ENCODE results near the gene FAM120B. TPM values are rescaled to one million over a fixed set of nuclear protein-coding genes. Genes with fewer than 3 reads are reported as not detected.

FAM120B gene
- total RNA-seq, 1 experiment from 2014 or later, result 25.2 TPM

DNA sequence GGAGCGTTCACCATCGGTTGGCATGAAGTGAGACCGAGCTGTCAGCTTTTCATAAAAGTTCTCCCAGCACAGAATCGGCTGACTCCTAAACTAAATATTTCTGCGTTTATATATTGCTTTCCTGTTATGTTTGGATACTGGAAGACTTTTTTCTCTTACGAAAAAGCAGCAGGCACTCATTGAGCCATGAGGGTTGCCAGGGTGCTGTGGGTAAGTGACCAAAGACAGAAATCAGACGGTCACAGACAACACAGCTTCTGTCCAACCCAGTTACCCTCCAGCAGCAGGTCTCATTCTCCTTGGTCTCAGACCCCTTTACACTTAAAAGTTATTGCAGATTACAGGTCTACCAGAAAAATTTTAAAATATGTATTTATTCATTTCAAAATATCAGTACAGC lies 113.7 kb downstream of the FAM120B start:
- intact Hi-C loops (cut with micrococcal nuclease), result no loop called here
- no peak overlapping the region for H2AFZ ChIP-seq (ENCODE audit: low read depth, low read length, poor library complexity, severe bottlenecking)
- H3K9me3 ChIP-seq (ENCODE audit: control insufficient read depth in 1 of 2, insufficient read depth in 1 of 2, low read depth in 1 of 2, low read length in 2 of 2), result no peaks in the 10 kb centered on the region
- no peaks in the 10 kb centered on the region for H3K27me3 ChIP-seq (ENCODE audit: insufficient read depth, low read length)
- RAD21 ChIA-PET (ENCODE audit: low non-redundant PET in 1 of 2, low total read pairs in 2 of 2, uncharacterized antibody in 2 of 2, unreplicated experiment in 2 of 2), result no interaction called here
- CTCF ChIA-PET, result no interaction called here
- BruUV-seq (replicated peaks), result no TSS peak
- no peak overlapping the region for H3K27ac ChIP-seq (ENCODE audit: low read depth, low read length)
- no peak overlapping the region for H3K4me2 ChIP-seq (ENCODE audit: low read length)
- POLR2A ChIA-PET, result no interaction called here
- no peaks in the 10 kb centered on the region for H3K4me1 ChIP-seq (ENCODE audit: control insufficient read depth in 1 of 2, insufficient read depth in 2 of 2, low read length in 2 of 2)
- H3K4me3 ChIP-seq (replicated peaks in 1 of 2; ENCODE audit: low read depth in 1 of 2, low read length in 2 of 2), result no peak overlapping the region
- H3K9ac ChIP-seq (ENCODE audit: low read length), result no peak overlapping the region
- ATAC-seq, result no peak
- no peaks in the 10 kb centered on the region for H3K36me3 ChIP-seq (ENCODE audit: control insufficient read depth in 1 of 2, insufficient read depth in 2 of 2, low read length in 2 of 2)
- no peak for TF ChIP-seq ELF1 (IDR thresholded peaks at IDR 0.05; ENCODE audit: borderline replicate concordance, low read depth)
- TF ChIP-seq SIN3A (IDR thresholded peaks at IDR 0.05; ENCODE audit: low read depth), result no peak
- TF ChIP-seq CEBPB (IDR thresholded peaks at IDR 0.05; ENCODE audit: low read depth), result no peak
- TF ChIP-seq SRF (IDR thresholded peaks at IDR 0.05; ENCODE audit: low read depth), result no peak
- no peak for TF ChIP-seq TCF7L2 (IDR thresholded peaks at IDR 0.05; ENCODE audit: borderline replicate concordance, extremely low read depth, insufficient read depth, insufficient read length)
- TF ChIP-seq, protein P1, sequence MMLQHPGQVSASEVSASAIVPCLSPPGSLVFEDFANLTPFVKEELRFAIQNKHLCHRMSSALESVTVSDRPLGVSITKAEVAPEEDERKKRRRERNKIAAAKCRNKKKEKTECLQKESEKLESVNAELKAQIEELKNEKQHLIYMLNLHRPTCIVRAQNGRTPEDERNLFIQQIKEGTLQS (IDR thresholded peaks at IDR 0.05), result no peak
- no peak for TF ChIP-seq JUND (IDR thresholded peaks at IDR 0.05)
- no peak for TF ChIP-seq YY1 (IDR thresholded peaks at IDR 0.05; ENCODE audit: extremely low read depth, insufficient replicate concordance, low read depth, low read length)
- no peak for TF ChIP-seq CBX3 (IDR thresholded peaks at IDR 0.05; ENCODE audit: low read depth)
- no peak for TF ChIP-seq EGR1 (IDR thresholded peaks at IDR 0.05; ENCODE audit: low read depth)
- TF ChIP-seq, protein P2, sequence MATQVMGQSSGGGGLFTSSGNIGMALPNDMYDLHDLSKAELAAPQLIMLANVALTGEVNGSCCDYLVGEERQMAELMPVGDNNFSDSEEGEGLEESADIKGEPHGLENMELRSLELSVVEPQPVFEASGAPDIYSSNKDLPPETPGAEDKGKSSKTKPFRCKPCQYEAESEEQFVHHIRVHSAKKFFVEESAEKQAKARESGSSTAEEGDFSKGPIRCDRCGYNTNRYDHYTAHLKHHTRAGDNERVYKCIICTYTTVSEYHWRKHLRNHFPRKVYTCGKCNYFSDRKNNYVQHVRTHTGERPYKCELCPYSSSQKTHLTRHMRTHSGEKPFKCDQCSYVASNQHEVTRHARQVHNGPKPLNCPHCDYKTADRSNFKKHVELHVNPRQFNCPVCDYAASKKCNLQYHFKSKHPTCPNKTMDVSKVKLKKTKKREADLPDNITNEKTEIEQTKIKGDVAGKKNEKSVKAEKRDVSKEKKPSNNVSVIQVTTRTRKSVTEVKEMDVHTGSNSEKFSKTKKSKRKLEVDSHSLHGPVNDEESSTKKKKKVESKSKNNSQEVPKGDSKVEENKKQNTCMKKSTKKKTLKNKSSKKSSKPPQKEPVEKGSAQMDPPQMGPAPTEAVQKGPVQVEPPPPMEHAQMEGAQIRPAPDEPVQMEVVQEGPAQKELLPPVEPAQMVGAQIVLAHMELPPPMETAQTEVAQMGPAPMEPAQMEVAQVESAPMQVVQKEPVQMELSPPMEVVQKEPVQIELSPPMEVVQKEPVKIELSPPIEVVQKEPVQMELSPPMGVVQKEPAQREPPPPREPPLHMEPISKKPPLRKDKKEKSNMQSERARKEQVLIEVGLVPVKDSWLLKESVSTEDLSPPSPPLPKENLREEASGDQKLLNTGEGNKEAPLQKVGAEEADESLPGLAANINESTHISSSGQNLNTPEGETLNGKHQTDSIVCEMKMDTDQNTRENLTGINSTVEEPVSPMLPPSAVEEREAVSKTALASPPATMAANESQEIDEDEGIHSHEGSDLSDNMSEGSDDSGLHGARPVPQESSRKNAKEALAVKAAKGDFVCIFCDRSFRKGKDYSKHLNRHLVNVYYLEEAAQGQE (IDR thresholded peaks at IDR 0.05; ENCODE audit: low read depth), result no peak
- TF ChIP-seq, protein P3, sequence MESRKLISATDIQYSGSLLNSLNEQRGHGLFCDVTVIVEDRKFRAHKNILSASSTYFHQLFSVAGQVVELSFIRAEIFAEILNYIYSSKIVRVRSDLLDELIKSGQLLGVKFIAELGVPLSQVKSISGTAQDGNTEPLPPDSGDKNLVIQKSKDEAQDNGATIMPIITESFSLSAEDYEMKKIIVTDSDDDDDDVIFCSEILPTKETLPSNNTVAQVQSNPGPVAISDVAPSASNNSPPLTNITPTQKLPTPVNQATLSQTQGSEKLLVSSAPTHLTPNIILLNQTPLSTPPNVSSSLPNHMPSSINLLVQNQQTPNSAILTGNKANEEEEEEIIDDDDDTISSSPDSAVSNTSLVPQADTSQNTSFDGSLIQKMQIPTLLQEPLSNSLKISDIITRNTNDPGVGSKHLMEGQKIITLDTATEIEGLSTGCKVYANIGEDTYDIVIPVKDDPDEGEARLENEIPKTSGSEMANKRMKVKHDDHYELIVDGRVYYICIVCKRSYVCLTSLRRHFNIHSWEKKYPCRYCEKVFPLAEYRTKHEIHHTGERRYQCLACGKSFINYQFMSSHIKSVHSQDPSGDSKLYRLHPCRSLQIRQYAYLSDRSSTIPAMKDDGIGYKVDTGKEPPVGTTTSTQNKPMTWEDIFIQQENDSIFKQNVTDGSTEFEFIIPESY (IDR thresholded peaks at IDR 0.05; ENCODE audit: extremely low read depth, insufficient replicate concordance, low read length), result no peak
- TF ChIP-seq POLR2A (IDR thresholded peaks at IDR 0.05; ENCODE audit: borderline replicate concordance, extremely low read depth, insufficient read depth, insufficient read length), result no peak
- no peak for TF ChIP-seq ZFX (IDR thresholded peaks at IDR 0.05)
- TF ChIP-seq ZNF274 (IDR thresholded peaks at IDR 0.05; ENCODE audit: low read depth, low read length), result no peak
- no peak for DNase-seq (ENCODE audit: low read depth, low spot score)
- H4K20me1 ChIP-seq (ENCODE audit: insufficient read depth), result no peaks in the 10 kb centered on the region
- no peaks in the 10 kb centered on the region for H3K9me2 ChIP-seq (ENCODE audit: insufficient read depth)
- H3K79me2 ChIP-seq (ENCODE audit: insufficient read depth, low read length), result no peaks in the 10 kb centered on the region

Measured in HCT116 (cell line).